ENCODE results near the gene CACNA2D3.

CACNA2D3 gene

GRCh38 chr3:54575618-54575960 is 453.2 kb downstream of the CACNA2D3 start:
- DNase-seq, result peak; percentile 69 to 89
- TF ChIP-seq GATA1 (IDR thresholded peaks at IDR 0.05; ENCODE audit: low read depth, low read length), result no peak
- no peak for TF ChIP-seq POLR2A (IDR thresholded peaks at IDR 0.05; ENCODE audit: low read length)

DNA sequence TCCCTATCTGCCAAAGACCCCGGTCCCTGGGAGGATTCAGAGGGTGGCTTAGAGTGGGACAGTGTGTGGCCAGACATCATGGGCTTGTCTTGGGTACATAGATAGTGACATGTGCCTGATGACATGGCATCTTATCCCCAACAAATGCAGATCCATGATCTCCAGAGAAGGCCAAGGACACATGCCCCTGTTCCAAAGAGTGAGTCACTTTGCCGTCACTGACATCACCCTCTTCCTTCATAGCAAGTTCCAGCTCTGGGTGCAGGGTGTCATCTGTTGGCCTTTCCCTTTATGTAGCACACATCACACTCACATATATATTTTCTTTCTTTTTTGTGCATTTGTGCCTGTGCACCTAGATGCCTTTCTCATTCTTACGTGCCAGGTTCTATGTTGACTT is 455.0 kb downstream of the CACNA2D3 start:
- TF ChIP-seq GATA1 (IDR thresholded peaks at IDR 0.05; ENCODE audit: low read depth, low read length) (no peak), POLR2A (IDR thresholded peaks at IDR 0.05; ENCODE audit: low read length) (no peak)
- DNase-seq, result peak in 1 of 2 experiments; percentile 2

GRCh38 chr3:54578417-54578816 is 456.1 kb downstream of the CACNA2D3 start:
- no peak for DNase-seq
- no peak for TF ChIP-seq GATA1 (IDR thresholded peaks at IDR 0.05; ENCODE audit: low read depth, low read length)

- no peak for TF ChIP-seq POLR2A (IDR thresholded peaks at IDR 0.05; ENCODE audit: low read length)
- TF ChIP-seq GATA1 (IDR thresholded peaks at IDR 0.05; ENCODE audit: low read depth, low read length), result no peak
- no peak for DNase-seq
Observed at GRCh38 chr3:54580453-54580852, 458.1 kb downstream of the CACNA2D3 start.

- DNase-seq, result no peak
- no peak for TF ChIP-seq POLR2A (IDR thresholded peaks at IDR 0.05; ENCODE audit: low read length)
- TF ChIP-seq GATA1 (IDR thresholded peaks at IDR 0.05; ENCODE audit: low read depth, low read length), result no peak
Observed at GRCh38 chr3:54582424-54582823, 460.1 kb downstream of the CACNA2D3 start.

GRCh38 chr3:54591157-54591556 is 468.8 kb downstream of the CACNA2D3 start:
- no peak for DNase-seq
- TF ChIP-seq GATA1 (IDR thresholded peaks at IDR 0.05; ENCODE audit: low read depth, low read length) (no peak), POLR2A (IDR thresholded peaks at IDR 0.05; ENCODE audit: low read length) (no peak)

DNA sequence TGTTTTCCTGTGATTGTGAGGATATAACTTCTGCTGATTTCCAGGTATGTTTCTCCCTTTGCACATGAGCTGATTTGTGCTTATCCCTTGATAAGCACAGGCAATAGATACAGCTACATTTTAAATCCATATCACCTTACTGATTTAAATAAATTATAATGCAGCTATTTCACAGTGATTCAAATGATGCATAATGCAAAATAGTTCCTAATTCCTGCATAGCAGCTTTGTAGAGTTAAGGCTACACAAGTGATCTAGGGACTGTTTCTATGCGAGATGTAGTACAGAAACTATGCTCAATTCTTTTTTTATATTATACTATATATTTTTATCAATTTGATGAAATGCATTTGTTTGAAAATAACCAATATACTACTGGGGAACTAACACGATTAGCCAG is 471.3 kb downstream of the CACNA2D3 start:
- TF ChIP-seq GATA1 (IDR thresholded peaks at IDR 0.05; ENCODE audit: low read depth, low read length), result no peak
- no peak for TF ChIP-seq POLR2A (IDR thresholded peaks at IDR 0.05; ENCODE audit: low read length)
- no peak for DNase-seq

DNA sequence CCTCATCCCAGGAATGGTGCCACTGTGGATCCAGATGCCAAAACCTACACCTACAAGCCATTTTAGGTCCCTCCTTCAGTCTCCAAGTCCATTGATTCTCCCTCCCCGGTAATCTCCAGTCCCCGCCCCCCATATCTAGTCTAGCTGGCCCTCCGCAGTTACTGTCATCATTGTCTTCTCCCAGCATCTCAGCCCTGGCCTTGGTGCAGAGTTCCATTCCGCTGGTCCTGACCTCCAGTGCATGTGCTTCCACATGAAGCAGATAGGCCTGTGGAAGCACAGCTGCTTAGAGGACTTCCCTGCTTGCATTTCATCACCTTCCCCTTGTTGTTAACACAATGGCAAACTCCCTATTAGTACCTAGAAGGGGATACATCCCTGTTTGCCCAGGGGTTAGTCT is 473.7 kb downstream of the CACNA2D3 start:
- no peak for DNase-seq

GRCh38 chr3:54599716-54600115 is 477.4 kb downstream of the CACNA2D3 start:
- DNase-seq, result no peak
- TF ChIP-seq POLR2A (IDR thresholded peaks at IDR 0.05; ENCODE audit: low read length), result no peak
- TF ChIP-seq GATA1 (IDR thresholded peaks at IDR 0.05; ENCODE audit: low read depth, low read length), result no peak

More for the DNA sequence above, 473.7 kb downstream of the CACNA2D3 start:
- TF ChIP-seq POLR2A (IDR thresholded peaks at IDR 0.05; ENCODE audit: low read length) (no peak), GATA1 (IDR thresholded peaks at IDR 0.05; ENCODE audit: low read depth, low read length) (no peak)

DNA sequence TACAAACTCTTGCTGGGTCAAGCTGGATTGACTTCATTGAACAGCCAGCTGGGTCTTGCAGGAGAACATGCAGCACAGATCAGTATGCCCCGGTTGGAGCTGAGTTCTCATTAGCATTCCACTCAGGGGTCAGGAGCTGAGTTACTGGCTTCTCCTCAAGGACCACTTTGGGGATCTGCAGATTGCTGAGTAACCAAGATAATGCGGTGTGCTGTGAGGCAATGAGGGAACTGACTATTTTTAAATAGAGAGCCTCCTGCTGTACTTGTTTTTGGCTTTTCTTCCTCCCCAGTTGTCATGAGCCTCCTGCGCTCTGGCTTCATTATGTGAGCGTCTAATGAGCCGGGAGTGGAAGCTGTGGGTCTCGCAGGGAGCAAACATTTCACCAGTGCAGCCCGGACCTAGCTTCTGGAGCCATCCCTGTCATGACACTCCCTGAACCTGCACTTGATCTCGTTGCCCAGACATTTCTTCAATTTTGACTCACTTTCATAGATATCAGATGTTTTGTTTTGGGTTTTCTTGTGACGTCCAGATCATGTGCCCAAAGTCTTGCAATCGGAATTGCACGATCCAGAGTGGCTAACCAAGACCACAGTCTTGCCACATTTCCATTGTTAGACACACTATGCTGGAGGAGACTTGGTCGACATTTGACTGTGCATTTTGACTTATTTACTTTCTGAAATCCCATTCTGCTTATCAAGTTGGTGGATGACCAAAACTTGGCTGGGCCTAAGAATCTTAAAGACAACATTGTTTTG is 478.3 kb downstream of the CACNA2D3 start:
- TF ChIP-seq POLR2A (IDR thresholded peaks at IDR 0.05; ENCODE audit: low read length) (no peak), GATA1 (IDR thresholded peaks at IDR 0.05; ENCODE audit: low read depth, low read length) (no peak)

DNA sequence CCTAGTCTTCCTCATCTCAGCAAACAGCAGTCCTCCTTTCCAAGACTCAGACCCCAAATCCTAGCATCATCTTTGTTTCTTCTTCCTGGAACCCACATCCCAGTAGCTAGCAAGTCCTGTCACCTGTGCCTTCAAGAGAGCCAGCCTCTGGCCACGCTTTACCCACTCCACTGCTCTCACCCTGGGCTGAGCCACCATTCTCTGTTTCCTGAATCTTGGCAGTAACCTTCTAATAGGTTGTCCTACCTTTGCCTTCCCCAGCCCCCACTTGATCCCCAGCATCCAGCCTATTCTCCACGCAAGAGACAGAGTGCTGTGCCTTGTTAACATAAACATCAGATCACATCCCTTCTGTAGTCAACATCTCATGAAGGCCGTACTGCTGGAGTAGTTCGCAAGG is 482.1 kb downstream of the CACNA2D3 start:
- DNase-seq, result no peak
- TF ChIP-seq GATA1 (IDR thresholded peaks at IDR 0.05; ENCODE audit: low read depth, low read length) (no peak), POLR2A (IDR thresholded peaks at IDR 0.05; ENCODE audit: low read length) (no peak)

More for the DNA sequence above, 478.3 kb downstream of the CACNA2D3 start:
- DNase-seq, result no peak

DNA sequence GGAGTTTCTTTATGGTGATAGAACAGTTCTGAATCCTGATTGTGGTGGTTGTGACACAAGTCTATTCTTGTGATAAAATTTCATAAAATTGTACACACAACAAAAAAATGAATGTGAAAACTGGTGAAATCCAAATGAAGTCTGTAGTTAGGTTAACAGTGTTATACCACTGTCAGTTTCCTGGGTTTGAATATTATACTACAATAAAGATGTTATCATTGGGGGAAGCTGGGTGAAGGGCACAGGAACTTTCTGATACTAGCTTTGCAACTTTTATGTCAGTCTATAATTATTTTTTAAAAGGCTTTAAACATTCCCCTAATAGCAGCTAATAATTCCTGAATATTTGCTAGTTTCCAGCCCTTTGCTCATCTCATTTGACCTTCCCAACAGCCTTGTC is 485.7 kb downstream of the CACNA2D3 start:
- TF ChIP-seq POLR2A (IDR thresholded peaks at IDR 0.05; ENCODE audit: low read length), result no peak
- no peak for TF ChIP-seq GATA1 (IDR thresholded peaks at IDR 0.05; ENCODE audit: low read depth, low read length)
- DNase-seq, result no peak

- DNase-seq, result no peak
- no peak for TF ChIP-seq GATA1 (IDR thresholded peaks at IDR 0.05; ENCODE audit: low read depth, low read length)
- no peak for TF ChIP-seq POLR2A (IDR thresholded peaks at IDR 0.05; ENCODE audit: low read length)
Observed at GRCh38 chr3:54619053-54619452, 496.7 kb downstream of the CACNA2D3 start.

- DNase-seq, result no peak
- no peak for TF ChIP-seq POLR2A (IDR thresholded peaks at IDR 0.05; ENCODE audit: low read length)
- no peak for TF ChIP-seq GATA1 (IDR thresholded peaks at IDR 0.05; ENCODE audit: low read depth, low read length)
Observed at GRCh38 chr3:54619531-54619930, 497.2 kb downstream of the CACNA2D3 start.

DNA sequence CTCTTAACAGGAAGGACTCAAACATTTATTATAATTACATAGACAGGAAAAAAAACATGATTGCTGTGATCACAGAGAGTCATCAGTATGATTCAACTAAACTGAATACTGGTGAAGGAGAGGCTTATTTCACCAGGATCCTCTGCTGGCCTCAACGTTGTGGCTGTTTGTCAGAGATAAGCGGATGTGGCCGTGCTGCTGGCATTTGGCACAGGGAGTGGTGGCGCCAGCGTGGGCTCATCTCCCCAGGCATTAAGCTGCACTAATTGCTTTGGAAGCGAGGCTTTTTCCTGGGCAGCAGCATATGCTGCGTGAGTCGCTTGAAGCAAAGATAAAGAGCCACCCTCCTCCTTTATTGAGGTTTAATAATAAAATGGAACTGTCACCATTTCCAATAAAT is 498.8 kb downstream of the CACNA2D3 start:
- no peak for TF ChIP-seq POLR2A (IDR thresholded peaks at IDR 0.05; ENCODE audit: low read length)

More for the DNA sequence above, 498.8 kb downstream of the CACNA2D3 start:
- DNase-seq, result peak; percentile 31 to 54
